NCI-H2171 treated with DMSO at 0.1 percent for 48 hours (cell line): Measurements from ENCODE around the gene MFAP4.

Experiments used
- DNase-seq: peaks from one replicate; lab custom pipeline; 2025; lab: John Stamatoyannopoulos, UW

MFAP4 gene

GRCh38 chr17:19410091-19410490 lies 23.1 kb upstream of the MFAP4 start:
- no peak for DNase-seq

- DNase-seq: no peak
These were observed 22.5 kb upstream of the MFAP4 start for GRCh38 chr17:19409509-19409908.

GRCh38 chr17:19409066-19409465 lies 22.1 kb upstream of the MFAP4 start:
- no peak for DNase-seq

- DNase-seq: no peak
These were observed 21.3 kb upstream of the MFAP4 start for GRCh38 chr17:19408346-19408710.

GRCh38 chr17:19407601-19408345 lies 20.8 kb upstream of the MFAP4 start:
- no peak for DNase-seq

GRCh38 chr17:19405114-19405513 lies 18.1 kb upstream of the MFAP4 start:
- no peak for DNase-seq

GRCh38 chr17:19404264-19404663 lies 17.3 kb upstream of the MFAP4 start:
- no peak for DNase-seq

GRCh38 chr17:19403021-19403420 lies 16.0 kb upstream of the MFAP4 start:
- no peak for DNase-seq

GRCh38 chr17:19402171-19402570 lies 15.2 kb upstream of the MFAP4 start:
- no peak for DNase-seq

GRCh38 chr17:19401321-19402010 lies 14.5 kb upstream of the MFAP4 start:
- DNase-seq: no peak

GRCh38 chr17:19399750-19400450 lies 12.9 kb upstream of the MFAP4 start:
- no peak for DNase-seq

- peak; percentile 75 for DNase-seq
These were observed 11.6 kb upstream of the MFAP4 start for GRCh38 chr17:19398301-19399181.

GRCh38 chr17:19397556-19398041 lies 10.6 kb upstream of the MFAP4 start:
- DNase-seq: no peak

GRCh38 chr17:19392303-19392702 lies 5.3 kb upstream of the MFAP4 start:
- DNase-seq: no peak

GRCh38 chr17:19391432-19391831 lies 4.4 kb upstream of the MFAP4 start:
- DNase-seq: no peak

- no peak for DNase-seq
These were observed 4.0 kb upstream of the MFAP4 start for GRCh38 chr17:19390951-19391350.

- DNase-seq: no peak
These were observed 2.1 kb upstream of the MFAP4 start for GRCh38 chr17:19388791-19389785.

GRCh38 chr17:19387921-19388521 lies 1.0 kb upstream of the MFAP4 start:
- peak; percentile 70 for DNase-seq

- peak; percentile 39 for DNase-seq
These were observed 700 bp downstream of the MFAP4 start for GRCh38 chr17:19386051-19386929.
